IPS DF 19.7 (cell line): ENCODE data around the gene UNC50.
A peak's percentile ranks its signal among the peaks of the same experiment; 100 is the strongest.
"Not testable (repeated sequence)": the region's sequence is repeated elsewhere in the genome, so short reads cannot be mapped to it uniquely, and the experiment has no call there.

ENCODE experiments used
- DNase-seq: peaks from one replicate; pipeline ENCODE4 v3.0.0-alpha.2; 2013; ENCODE audit warnings: low read depth, low spot score

UNC50 gene

DNA sequence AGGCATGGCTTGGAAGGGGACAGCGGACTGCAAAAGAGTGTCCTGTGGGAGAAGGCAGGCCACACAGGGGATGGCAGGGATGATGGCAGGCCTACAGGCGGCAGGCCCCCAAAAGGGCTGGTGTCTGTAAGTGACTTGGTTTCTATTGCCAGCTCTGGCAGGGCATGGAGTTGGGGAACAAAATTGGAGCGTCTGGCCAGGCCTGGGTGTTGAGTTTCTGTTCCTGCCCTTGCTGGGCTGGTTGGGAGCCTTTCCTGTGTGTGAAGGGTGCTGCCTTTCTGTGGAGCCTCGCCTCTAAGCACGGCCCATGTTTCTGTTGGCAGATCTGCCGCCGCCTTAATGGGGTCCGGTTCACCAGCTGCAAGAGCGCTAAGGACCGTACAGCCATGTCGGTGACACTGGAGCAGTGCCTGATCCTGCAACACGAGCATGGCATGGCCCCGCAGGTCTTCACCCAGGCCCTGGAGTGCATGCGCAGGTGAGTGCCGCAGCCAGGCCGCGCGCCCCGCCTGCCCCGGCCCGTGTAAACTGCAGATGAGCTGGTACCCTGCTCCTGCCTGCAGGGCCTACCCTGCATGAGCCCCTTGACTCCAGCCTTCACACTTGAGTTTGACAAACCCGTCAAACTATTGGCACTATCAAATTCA, 31.6 kb upstream of the UNC50 start:
- no peak for DNase-seq

DNA sequence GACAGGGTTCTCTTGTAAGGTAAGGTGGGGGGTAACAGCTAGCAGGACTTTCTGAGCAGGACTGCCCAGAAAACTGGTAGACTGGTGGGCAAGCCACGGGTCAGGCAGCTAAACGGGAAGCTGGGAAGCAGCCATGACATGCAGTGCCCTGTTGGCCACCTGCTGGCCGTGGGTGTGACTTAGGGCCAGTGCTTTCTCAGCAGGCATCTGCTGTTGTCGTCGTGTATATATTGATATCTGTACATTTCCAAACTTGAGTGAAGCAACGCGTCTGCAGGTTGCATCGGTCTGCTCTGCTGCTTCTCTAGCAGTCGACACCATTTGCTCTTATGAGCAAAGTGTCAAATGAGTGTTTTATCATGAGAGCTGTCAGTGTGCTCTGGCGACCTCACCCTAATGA, 31.1 kb upstream of the UNC50 start:
- DNase-seq: no peak

DNA sequence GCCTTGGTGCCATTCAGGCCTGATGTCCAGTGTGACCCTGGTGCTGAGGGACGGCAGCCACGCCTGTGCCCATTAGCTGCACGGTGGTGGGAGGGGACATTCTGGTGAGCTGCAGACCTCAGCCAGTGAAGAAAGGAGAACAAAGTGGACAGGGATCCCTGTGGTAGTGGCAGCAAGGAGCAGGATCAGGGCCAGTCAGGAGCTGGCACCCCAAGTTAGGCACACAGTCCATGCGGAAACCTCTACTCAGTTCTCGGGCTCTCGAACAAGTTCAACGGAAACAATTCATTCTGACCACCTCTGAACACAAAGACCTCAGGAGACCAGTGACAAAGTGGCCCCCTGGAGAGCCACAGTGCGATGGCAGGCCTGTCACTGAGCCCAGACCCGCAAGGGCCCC, 30.2 kb upstream of the UNC50 start:
- DNase-seq: no peak

DNA sequence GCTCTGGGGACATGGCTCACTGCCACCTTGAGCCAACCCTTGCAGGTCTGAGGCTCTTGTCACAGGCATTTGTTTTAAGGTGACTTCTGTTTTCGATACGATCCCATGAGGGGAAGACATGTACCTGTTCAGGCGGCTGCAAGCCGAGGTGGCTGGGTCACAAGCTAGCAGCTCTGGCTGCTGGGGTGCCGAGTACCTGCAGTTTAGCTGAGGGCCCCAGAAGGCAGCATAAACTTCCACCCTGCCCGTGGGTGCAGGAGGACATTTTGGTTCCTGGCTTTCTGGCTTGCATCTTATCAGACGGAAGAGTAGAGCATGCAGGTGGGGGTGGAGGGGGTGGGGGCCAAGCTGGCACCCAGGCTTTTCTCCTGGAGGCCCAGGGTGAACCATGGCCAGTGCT, 28.5 kb upstream of the UNC50 start:
- no peak for DNase-seq

DNA sequence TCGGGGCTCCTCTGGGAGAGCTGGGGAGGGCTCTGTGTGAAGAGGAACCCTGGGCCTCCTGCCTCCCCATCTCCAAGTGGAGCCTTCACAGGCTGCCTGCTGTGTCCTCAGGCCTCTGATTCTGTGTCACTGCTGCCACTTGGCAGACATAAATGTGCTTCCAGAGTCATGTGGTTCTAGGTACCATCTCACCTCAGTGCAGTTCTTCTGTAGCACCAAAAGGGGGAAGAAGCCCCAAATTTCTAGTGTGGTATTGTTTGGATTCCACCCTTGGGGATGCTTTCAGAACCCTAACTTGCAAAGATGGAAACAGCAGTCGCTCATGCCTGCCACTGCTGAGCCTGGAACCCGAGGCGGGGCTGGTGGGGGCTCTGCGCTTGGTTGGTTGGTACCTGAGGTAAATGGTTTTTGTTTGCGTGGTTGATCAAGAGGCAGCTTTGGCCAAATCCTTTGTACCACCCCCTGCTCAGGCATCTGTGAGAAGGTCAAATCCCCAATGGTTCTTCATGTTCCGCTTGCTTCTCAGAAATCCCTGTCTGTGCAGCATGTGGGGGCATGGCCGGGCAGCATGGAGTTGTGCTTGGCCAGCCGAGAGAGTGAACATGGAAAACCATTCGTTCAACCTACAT, 27.6 kb upstream of the UNC50 start:
- DNase-seq: no peak

DNA sequence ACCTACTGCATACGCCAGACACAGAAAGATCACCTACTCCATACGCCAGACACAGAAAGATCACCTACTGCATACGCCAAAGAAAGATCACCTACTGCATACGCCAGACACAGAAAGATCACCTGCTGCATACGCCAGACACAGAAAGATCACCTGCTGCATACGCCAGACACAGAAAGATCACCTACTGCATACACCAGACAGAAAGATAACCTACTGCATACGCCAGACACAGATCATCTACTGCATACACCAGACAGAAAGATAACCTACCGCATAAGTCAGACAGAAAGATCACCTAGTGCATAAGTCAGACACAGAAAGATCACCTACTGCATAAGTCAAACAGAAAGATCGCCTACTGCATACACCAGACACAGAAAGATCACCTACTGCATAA, 25.9 kb upstream of the UNC50 start:
- DNase-seq: no peak

DNA sequence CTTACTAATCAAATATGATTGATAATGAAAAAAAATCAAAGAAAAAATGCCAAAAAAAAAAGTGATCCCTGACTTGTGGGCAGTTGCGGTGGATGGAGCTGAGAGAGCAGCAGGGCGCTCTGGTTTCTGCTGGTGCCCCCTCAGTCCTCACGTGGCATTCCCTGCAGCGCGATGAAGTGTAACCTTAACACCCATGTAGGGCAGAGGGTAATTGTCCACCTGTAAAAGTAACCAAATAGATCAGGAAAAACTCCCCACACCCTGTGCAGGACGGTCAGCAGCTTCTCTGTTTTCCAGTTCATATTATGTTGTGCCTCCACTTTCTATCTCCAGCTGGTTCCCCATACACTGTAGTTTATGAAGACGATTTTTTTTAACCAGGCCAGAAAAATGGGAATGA, 25.1 kb upstream of the UNC50 start:
- no peak for DNase-seq

DNA sequence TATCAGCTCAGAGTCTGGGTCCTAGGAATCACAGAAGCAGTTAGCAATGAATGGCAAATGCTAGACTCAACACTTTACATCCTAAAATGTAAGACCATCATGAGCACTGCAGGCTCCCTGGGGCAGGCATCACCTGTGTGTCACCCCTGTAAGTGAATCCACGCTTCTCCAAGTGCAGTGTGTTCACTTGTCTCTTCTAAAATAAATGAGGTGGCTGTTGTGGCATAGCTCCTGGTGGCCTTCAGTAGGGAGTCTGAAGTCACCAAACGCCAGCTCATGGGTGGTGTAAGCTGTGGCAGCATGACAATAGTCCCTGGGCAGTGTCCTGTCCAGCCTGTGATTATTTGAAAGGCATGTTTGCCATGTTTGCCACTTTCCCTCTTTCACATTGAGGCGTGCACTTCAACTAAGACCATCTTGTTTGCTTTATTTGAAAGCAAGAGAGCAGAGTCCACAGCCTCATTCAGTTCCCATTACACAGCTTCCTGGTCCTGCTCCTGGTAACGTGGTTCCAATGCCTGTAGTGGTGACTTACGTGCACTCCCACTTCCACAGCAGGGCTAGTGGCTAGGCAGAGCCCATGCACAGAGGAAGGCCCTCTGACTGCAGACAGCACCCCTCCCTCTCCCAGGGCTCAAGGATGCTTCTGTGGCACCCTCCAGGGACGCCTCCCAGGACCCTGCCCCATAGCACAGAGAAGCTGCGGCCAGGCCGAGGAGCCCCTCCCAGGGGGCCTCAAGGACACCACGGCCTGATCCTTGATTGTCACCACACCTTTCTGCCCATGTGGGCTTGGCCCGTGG, 24.4 kb upstream of the UNC50 start:
- DNase-seq: no peak

DNA sequence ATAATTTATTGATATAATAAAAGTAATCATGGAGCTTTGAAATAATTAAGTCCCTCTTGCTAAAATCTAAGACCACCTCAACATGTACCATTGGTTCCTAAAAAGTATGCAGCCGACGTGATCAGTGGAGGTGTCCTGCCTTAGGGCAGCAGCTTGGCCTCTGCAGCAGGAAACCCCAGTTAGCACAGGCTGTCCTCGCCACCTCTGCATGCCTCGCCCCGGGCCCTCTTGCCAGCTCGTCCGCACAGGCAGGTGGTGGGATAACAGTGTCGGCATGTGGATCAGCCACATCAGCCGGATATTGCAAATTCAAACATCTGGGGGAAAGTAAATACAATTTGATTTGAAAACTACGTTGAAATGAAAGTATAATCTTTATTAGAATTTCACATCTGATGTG, 23.0 kb upstream of the UNC50 start:
- DNase-seq: no peak

DNA sequence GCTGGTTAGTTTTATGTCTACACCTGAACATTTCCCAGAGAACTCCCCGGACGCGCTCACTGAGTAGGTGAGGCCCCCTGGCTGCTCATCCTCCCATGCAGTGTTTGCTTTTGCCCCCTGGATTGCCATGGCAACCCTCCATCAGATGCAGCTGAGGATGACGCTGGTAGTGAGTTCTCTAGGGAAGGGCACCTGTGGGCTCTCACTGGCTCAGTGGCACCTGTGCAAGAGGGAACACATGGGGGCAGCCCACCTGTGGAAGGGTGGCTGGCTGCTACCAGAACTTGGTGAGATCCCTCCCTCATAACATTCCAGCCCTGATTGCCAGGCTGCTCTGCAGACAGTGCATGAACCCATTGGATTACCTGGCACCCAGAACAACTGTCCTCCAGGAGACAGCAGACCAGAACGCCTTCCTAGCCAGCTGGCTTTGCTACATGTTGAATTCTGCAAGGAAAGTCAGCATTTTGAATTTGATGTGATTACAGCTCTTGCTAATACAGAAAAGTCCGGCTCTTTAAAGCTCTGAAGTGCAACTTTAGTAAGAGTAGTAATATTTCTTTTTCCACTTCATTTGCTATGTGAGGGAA, 21.7 kb upstream of the UNC50 start:
- DNase-seq: no peak

DNA sequence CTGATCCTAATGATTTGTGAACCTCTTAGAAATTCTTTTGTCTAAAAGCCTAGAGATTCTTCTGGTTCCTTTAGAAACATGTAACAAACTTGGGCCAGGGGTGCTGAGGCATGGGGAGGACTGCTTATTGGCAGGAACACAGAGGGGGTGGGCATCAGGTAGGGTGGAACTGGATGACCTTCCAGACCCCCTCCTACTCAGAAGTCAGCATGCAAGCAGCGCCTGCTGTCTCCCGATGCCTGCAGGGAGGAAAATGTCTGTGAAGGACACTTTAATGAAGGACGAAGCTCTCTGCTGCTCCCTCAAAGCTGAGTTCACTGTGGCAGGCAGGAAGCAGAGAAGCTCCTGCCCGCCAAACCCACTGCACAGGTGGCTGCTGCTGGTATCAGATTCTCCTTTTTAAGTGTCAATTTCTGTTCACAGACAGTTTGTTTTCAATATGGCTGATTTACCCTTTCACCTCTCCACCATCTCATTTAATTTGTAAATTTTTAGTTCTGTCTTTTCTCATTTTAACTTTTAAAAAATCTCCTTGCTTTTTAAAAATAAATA, 19.4 kb upstream of the UNC50 start:
- no peak for DNase-seq

DNA sequence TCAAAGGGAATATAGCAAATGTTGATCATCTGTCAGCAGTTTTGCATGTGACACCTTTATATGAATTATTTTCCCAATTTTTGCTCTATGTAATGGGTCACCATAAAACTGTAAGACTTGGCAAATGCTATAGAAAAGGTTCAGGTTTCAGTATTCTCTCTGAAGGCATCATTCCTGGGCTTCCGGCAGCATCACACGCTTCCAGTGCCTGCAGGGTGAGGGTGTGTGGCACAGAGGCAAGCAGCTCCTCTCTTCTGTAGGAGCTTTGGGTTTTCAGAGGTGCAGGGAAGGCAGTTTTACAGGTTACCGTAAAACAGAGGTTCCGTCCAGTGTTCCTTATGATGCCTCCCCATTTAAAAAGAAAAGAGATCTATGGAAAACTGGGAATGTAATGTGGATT, 18.9 kb upstream of the UNC50 start:
- DNase-seq: no peak

DNA sequence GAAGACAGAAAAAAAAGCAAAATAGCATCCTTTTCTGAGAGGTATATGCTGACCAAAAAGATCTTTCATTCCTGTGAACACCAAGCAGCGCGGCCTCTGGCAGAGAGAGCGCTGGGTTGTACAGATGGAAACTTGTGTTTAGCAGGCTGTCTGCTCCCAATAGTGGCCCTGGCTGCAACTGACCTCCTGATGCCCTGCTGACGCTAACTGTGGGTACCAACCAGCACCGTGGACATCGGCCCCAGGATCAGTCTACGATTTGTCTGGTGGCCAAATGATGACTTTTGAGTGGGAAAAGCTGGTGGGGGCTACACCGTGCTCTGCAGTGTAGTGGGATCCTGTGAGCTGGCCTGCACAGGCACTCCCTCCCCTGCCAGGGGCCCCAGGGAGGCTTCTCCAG, 15.8 kb upstream of the UNC50 start:
- no peak for DNase-seq

DNA sequence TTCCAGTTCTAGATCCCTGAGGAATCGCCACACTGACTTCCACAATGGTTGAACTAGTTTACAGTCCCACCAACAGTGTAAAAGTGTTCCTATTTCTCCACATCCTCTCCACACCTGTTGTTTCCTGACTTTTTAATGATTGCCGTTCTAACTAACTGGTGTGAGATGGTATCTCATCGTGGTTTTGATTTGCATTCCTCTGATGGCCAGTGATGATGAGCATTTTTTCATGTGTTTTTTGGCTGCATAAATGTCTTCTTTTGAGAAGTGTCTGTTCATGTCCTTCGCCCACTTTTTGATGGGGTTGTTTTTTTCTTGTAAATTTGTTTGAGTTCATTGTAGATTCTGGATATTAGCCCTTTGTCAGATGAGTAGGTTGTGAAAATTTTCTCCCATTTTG, 13.7 kb upstream of the UNC50 start:
- DNase-seq: not testable (repeated sequence)

DNA sequence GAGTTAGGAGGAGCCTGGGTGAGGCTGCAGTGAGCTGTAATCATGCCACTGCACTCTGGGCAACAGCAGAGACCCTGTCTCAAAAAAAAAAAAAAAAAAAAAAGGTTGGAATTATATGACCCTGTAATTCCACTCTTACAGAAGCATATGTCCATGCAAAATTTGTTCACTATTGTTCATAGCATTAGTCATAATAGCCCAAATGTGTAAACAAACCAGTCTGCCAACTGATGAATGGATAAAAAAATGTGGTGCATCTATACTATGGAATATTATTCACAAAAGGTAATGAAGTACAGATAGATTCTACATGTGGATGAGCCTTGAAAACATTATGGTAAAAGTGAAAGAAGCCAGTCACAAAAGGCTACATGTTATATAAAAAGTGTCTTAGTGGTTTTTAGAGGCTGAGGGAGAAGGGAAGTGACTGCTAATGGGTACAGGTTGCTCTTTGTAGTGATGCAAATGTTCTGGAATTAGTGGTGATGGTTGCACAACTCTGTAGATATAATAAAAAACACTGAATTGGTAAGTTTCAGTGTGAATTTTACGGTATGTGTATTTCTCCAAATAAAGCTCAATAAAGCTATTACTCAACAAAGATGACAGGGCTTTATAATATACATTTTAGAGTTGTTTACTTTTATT, 9.5 kb upstream of the UNC50 start:
- no peak for DNase-seq

DNA sequence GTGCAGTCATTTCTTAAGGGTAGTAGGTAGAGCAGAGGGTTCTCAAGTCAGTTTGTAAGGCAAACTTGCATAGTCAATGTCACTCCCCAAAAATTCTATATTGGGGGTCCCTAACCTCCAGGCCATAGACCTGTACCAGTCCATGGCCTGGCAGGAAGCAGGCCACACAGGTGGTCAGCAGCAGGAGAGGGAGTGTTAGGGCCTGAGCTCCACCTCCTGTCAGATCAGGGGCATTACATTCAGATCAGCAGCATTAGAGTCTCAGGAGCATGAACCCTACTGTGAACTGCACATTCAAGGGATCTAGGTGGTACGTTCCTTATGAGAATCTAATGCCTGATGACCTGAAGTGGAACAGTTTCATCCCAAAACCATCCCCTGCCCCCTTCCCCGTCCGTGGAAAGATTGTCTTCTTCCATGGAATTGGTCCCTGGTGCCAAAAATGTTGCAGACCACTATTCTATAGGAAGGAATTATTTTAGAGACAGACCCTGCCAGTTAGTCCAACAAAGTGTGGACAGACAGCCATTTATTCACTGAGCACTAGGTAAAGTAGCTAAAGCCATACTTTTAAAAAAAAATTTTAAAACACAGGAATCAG, 6.8 kb upstream of the UNC50 start:
- peak; percentile 38 for DNase-seq

DNA sequence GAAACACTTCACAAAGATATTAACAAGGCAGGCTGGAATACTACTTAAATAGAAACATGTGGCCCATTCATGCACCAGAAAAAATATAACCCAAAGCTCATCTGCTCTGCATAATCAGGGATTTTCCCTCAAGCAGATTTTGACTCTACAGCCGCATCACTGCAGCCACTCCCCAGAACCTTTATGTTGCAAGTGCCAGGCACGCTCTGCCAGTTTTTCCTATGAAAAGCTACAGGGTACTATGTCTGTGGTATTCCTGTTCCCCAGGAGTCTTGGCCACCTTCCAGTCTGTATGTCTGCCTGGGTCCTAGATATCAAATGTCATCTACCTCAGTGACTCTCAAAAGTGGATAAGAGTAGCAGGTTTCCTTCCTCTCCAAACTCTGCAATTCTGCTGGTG, 3.8 kb upstream of the UNC50 start:
- DNase-seq: no peak

DNA sequence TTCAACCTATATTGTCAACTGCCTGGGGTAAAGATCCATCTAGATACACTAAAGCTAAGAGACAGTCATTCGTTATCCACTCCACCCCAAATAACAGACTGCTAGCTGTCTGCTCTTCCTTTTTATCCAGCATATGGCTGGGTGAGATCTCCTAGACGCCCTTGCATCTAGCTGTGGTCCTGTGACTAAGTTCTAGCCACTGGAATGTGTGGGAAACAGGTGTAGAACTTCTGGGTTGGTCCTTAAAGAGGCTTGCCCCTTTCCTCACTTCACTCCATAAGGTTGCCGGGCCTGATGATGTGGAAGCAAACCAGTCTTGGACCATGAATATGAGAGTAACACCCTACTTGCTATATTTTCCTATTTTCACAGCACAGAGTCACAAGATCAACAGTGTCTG, 3.3 kb upstream of the UNC50 start:
- no peak for DNase-seq

DNA sequence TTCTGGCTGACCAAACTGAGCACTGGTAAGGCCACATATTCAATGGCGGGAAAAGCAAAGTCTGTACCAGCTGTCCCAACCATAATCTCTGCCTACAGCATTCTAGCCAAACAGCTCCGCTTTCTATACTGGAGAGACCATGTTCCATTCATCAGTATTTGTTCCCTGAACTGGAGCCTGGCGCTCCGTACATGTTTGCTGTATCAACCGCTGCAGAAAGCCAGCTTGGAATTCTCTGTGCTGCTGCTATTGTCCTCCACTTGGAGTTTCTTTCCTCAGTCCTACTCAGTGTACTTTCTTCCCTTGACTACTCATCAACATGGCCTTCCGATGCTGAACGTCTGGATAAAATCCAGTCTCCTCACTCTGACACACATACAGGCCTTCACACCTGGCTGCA, 2.0 kb upstream of the UNC50 start:
- DNase-seq: no peak

DNA sequence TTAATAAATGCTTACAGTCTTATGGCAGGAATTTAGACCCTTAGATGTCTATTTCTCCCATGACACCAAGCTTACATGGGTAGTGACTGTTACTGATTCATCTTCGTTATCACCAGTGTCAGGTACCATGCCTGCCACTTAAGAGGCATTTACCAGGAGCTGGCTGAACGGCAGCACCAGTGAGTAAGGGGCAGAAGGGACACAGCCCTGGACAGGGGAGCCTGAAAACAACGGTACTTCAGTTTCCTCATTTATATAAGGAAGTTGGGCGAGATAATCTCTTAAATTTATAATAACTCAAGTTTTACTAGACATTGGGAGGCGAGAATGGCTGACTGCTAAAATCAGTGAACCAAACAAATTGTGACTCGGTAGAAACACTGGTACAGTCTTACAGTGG, 1.3 kb upstream of the UNC50 start:
- no peak for DNase-seq

DNA sequence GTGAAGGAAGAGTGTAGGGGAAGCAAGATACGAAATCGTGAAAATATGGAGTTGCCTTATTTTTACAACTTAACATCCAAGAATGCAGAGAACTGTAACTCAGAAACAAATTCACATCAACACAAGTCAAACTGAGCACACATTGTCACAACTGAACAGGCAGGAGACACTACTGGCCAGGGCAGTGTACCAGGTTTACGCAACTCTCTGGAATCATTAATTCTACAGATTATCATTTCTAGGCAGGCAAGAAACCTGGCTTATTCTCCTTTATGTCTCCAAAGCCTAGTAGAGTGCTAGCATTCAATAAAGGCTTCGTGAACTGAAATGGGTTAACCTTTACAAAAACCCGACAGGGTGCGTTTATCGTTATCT, 661 bp upstream of the UNC50 start:
- no peak for DNase-seq
